LHCN-M2 (cell line): ENCODE measurements around the gene TTLL8. TPM values are rescaled to one million over a fixed set of nuclear protein-coding genes. Genes with fewer than 3 reads are reported as not detected.

Experiments used
- DNase-seq: peaks from one replicate; pipeline ENCODE4 v3.0.0-alpha.2; 2012; ENCODE audit warnings: low read depth
- total RNA-seq: library from RNA; depleted of rRNA; stranded (reverse); fragments of >200 nt; gene quantifications from 2 replicates; pipeline ENCODE4 v1.2.3, GENCODE V29; 2014

The TTLL8 gene
- total RNA-seq, 1 experiment from 2014 or later, result not detected

GRCh38 chr22:50002791-50003190, 55.3 kb downstream of the TTLL8 start:
- peak; percentile 19 for DNase-seq

GRCh38 chr22:50001388-50002231, 56.5 kb downstream of the TTLL8 start:
- no peak for DNase-seq

GRCh38 chr22:50000587-50001387, 57.3 kb downstream of the TTLL8 start:
- DNase-seq, result no peak

GRCh38 chr22:49999946-50000586, 58.0 kb downstream of the TTLL8 start:
- DNase-seq, result no peak

- no peak for DNase-seq
Observed at GRCh38 chr22:49999063-49999945, 58.8 kb downstream of the TTLL8 start.

- no peak for DNase-seq
Observed at GRCh38 chr22:49998718-49999062, 59.4 kb downstream of the TTLL8 start.

- DNase-seq, result no peak
Observed at GRCh38 chr22:49997932-49998717, 60.0 kb downstream of the TTLL8 start.

- no peak for DNase-seq
Observed at GRCh38 chr22:49997251-49997599, 60.9 kb downstream of the TTLL8 start.

- DNase-seq, result no peak
Observed at GRCh38 chr22:49996518-49997250, 61.4 kb downstream of the TTLL8 start.

- DNase-seq, result no peak
Observed at GRCh38 chr22:49996119-49996517, 62.0 kb downstream of the TTLL8 start.

- DNase-seq, result no peak
Observed at GRCh38 chr22:49995361-49996118, 62.6 kb downstream of the TTLL8 start.

GRCh38 chr22:49995041-49995360, 63.1 kb downstream of the TTLL8 start:
- DNase-seq, result no peak

- no peak for DNase-seq
Observed at GRCh38 chr22:49994361-49995040, 63.6 kb downstream of the TTLL8 start.

- DNase-seq, result no peak
Observed at GRCh38 chr22:49993649-49994360, 64.3 kb downstream of the TTLL8 start.

- peak; percentile 14 for DNase-seq
Observed at GRCh38 chr22:49992921-49993648, 65.0 kb downstream of the TTLL8 start.

GRCh38 chr22:49991907-49992533, 66.1 kb downstream of the TTLL8 start:
- no peak for DNase-seq

GRCh38 chr22:49991167-49991566, 66.9 kb downstream of the TTLL8 start:
- no peak for DNase-seq
